Activated gamma-delta T cell treated with Interleukin-2 at 50 U/mL for 16 hours (primary cell): Measurements from ENCODE around the gene CNTN5.

Experiments
- DNase-seq: peaks from one replicate; pipeline ENCODE4 v3.0.0-alpha.2; 2020

CNTN5 gene

GRCh38 chr11:99979042-99979441 is 958.3 kb downstream of the CNTN5 start:
- DNase-seq = no peak

DNA sequence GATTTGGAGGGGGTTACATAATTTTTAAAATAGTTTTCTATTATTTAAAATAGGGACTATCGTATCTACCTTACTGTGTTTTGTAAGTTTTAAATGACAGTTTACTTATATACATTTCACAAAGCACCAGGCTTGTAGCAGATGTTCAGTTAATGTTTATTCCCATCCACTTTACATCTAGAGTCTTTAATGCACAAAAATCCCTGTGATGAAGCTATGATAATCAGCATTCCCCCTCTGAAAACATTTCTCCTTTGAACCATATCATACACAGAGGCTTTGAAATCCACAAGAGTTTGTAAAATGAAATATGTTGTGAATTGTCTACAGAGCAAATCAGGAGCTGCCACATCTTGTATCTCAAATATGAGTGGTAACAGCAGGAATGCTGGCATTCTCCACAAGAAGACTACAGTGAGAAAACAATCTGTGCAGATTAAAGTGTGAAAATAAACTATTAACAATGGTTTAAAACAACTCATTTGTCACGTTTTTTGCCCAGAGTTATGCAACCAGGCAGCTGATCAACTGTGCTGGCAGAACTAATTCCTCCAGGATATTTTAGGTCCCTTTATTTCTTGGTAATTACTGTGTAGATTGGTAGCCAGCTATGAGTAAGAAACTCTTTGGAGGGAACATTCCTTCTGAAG is 967.2 kb downstream of the CNTN5 start:
- no peak for DNase-seq

- no peak for DNase-seq
Measured at GRCh38 chr11:99988471-99988837, 967.7 kb downstream of the CNTN5 start.

- no peak for DNase-seq
Measured at GRCh38 chr11:100003985-100004384, 983.2 kb downstream of the CNTN5 start.

GRCh38 chr11:100004541-100004940 is 983.8 kb downstream of the CNTN5 start:
- DNase-seq = no peak

DNA sequence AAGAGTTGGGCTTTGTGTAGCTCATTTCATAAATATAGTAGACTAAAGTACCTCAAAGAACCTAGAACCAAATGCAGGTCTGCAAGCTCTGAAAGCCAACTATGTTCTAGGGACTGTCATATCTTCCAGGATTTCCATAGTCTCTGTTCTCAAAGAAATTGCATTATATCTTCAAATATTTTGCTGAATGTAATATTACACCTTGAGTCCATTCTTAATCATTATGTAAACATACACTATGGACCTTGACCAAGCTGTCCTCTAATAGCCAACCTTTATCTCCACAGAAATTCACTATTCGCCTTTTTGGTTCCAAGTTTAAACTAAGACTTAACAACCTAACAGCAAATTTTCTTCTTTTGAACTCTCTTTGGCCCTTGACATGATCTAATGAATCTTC is 987.7 kb downstream of the CNTN5 start:
- no peak for DNase-seq

DNA sequence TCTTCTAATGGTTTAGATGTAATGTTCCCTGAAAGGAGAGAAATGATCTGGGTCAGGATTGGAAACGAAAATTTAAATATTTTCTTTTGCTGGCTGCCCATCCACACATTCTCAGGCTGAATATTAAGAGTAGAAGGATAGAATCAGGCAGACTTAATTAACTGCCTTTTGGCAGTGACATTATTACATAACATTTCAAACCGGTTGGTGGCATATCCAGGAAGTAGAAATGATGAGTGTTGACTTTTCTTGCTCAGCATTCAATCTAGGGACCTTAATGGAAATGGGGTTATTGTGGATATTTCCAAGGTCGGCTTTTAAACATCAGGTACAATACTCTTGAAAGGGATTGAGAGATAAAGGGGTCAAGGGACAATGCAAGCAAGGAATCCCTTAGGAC is 989.0 kb downstream of the CNTN5 start:
- DNase-seq = no peak

- no peak for DNase-seq
Measured at GRCh38 chr11:100010393-100010792, 989.6 kb downstream of the CNTN5 start.

GRCh38 chr11:100011697-100012096 is 990.9 kb downstream of the CNTN5 start:
- DNase-seq = no peak

DNA sequence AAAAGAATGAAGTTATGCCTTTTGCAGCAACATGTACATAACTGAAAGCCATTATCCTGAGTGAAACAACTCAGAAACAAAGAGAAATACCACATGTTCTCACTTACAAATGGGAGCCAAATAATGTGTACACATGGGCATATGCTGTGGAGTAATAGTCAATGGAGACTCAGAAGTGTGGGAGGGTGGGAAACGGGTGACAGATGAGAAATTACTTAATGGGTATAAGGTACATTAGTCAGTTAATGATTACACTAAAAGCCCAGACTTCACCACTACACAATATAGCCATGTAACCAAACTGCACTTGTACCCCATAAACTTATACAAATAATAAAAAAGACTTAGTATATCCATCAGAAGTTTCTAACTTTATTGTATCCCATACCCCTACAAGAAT is 992.3 kb downstream of the CNTN5 start:
- DNase-seq = no peak

- DNase-seq = no peak
Measured at GRCh38 chr11:100031973-100032372, 1011.2 kb downstream of the CNTN5 start.

DNA sequence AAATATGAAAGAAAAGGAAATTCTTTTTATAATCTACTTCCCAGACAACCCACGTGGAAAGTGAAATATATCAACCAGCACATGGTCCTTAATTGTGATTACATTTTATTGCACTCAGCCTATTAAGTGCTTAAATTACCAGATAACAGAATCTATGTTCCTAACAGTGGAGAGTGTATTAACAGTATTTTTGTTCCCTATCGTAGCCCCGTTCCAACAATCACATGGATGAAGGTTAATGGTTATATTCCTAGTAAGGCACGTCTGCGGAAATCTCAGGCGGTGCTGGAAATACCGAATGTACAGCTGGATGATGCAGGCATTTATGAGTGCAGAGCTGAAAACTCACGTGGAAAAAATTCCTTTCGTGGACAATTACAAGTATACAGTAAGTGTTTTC is 1040.3 kb downstream of the CNTN5 start:
- no peak for DNase-seq

GRCh38 chr11:100066399-100066798 is 1045.7 kb downstream of the CNTN5 start:
- no peak for DNase-seq

DNA sequence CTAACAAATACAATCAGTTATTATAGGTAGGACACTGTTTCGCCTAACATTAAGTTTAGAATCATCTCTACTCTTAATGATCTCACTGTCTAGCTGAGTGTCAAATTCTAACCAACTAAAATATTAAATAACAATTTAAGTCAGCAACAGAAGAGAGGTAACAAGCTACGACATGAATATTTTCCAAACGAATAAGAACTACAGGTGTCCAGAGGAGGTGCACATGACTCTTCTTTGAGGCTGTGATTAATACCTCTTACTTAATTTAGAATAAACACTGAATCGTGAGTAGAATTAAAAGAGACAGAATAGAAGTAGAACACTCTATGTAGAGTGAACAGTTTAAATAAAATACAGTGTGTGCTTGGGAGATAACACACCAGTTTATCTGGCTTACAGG is 1047.4 kb downstream of the CNTN5 start:
- DNase-seq = no peak

DNA sequence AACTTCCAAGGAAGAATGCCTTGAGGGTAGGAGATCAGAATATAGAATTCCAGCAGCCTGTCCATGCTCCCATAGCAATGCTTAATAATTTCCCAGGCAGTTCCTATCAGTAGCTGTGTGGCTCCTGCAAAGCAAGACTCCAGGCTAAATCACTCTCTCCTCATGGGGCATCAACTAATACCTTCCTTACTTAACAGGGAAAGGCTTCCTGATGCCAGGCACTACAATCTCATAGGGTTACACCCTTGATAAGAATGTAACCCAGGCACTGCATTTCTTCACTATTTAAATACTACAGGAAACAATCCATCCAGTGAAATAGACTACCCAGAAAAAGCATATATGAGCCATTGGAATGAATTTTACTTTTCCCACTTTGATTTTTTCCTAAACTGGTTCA is 1051.4 kb downstream of the CNTN5 start:
- no peak for DNase-seq

- no peak for DNase-seq
Measured at GRCh38 chr11:100080381-100080780, 1059.6 kb downstream of the CNTN5 start.

GRCh38 chr11:100080821-100081220 is 1060.1 kb downstream of the CNTN5 start:
- DNase-seq = no peak

DNA sequence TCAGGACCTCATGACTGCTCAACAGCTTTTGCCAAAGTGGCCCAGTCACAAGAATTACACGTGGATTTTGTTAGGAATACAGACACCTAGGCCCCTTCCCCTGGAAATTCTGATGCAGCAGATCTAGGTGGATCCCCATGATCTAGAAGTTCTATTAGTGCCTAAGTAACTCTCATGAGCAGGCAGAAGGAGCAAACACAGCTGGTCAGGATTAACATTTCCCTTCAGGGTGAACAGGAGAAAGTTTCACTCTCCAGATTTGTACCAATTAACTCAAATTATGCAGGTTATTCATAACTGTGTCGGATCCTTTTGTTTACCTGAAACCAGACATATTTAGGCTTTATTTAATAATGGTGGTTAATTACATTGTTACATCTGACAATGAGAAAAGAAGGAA is 1072.9 kb downstream of the CNTN5 start:
- DNase-seq = no peak

GRCh38 chr11:100094121-100094865 is 1073.5 kb downstream of the CNTN5 start:
- DNase-seq = no peak

DNA sequence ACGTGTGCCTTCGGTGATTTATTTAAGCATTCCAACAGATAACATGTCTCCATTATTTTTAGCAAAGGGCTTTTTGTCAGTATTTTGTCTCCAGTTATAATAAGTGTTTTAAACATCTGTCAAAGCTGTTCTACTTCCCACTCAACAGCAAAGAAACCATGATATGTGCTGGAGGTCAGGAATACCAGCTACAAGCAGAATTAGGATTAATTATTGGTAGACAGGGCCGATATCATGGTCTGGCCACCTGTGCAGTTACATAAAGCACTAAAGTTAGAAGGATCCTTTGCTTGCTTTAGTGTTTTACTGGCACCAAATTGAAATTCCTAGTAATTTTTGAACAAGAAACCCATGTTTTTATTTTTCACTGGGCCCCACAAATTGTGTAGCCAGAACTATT is 1075.1 kb downstream of the CNTN5 start:
- no peak for DNase-seq

DNA sequence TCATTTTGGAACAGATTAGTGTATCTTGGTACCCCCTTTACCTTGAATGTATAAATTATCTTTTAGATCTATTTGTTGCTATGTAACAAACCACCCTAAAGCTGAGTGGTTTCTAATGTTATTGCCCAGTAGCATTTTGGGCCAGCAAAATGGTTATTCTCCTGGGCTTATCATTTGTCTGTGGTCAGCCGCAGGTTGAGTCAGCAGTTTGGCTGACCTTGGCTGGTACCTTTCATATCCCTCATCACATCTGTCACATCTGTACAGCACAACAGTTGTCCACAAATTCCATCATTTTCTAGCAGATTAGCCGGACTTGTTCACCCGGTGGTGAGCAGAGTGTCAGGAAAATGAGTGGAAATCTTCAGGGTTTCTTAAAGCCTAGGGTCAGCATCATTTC is 1077.8 kb downstream of the CNTN5 start:
- DNase-seq = no peak

DNA sequence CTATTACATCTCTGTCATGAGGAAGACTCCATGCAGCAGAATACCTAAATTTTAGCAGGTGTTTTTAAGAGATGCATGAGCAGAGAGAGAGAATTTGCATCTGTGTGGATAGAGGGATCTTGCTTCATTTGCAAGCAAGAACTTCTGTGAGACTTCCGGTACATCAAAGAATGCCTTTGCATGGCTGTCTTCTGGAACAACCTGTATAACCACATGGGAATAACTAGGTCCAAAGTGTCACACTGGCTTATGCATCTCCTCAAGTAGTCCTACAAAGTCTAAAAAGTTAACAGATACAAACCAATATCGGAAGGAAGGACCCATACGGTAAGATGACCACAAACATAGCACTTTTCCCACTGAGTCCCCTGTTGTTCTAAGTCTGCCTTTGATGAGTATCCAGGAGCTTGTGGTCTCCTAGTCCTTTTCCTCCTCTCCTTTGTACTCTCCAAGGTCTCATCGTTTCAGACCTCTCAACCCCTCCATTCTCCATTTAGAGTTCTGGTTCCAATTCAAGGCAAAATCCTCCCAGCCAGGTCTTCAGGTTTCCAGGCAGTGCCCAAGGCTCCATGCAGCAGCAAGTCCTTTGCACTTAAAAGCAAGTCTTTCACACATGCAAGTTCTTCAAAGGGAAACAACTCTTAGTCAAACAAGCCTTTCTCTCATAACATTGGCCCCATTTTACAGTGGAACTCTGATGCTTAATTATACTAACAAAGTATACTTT is 1084.7 kb downstream of the CNTN5 start:
- DNase-seq = no peak

DNA sequence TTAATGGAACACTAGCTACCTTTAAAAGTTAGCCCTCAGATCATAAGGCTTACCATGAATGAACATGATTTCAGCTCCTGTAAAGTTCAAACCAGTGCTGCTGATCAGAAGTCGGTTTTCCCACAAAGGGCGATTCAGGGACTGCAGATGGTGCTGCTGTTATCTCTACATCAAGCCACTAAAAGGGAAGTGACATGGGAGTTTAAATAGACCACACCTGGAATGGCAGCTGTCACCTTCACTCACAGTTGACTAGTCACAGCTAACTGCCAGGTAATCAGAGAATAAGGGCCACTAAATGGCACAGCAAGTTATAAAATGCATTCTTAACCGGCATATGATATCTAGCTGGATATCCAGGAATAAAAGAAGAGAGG is 1085.2 kb downstream of the CNTN5 start:
- no peak for DNase-seq

GRCh38 chr11:100119176-100119575 is 1098.4 kb downstream of the CNTN5 start:
- no peak for DNase-seq
